ENCODE measurements around the gene TOM1L2. TPM values are rescaled to one million over a fixed set of nuclear protein-coding genes. Genes with fewer than 3 reads are reported as not detected.
A peak's percentile ranks its signal among the peaks of the same experiment; 100 is the strongest.

The TOM1L2 gene
- total and polyA plus RNA-seq, 11 donors = 122 to 345 (median 247) TPM

DNA sequence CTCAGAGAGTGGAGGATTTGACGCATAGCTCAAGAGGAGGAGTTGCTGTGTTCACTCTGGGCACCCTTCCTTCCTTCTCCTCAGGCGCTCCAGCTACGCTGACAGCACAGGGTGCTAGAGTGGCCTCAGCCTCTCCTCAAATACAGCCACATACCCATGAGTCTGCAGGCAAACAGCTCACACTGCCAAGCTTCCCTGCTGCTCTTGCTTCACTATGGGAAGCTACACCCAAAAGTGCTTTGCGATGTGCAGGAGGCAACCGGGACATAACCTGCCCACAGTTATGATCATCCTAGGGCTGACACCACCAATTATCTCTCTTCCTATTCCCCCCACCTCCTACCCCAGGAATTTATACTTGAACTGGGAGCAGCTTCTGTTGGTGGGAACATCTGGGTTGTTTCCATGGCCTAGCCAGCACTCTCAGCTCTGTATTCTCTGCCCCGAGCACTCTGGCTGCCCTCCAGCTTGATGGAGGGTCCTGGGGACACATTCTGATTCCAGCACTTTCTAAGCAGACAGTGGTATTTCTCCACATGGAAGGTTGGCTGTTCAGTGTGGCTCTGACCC lies 95.2 kb downstream of the TOM1L2 start:
- intact Hi-C loops (cut with DNase I) = loop anchor here in 5 of 10 donors (5.0 kb wide), 3 partner anchors 40 to 95 kb away; partner anchors contain the start of genes DRC3 (in 1 of the 5) and TOM1L2 (in 1 of the 5)
- Histone ChIP-seq H3K27ac (peak overlapping the region; percentile 71 to 98 (median 90)), H3K9me3 (no peaks in the 10 kb centered on the region), H3K4me3 (peak overlapping the region in 2 of 12 donors; percentile 8 to 21), H3K4me1 (peaks cover 16 to 72% (median 52%) of the 10 kb centered on the region in 12 donors), H3K27me3 (no peaks in the 10 kb centered on the region), H3K36me3 (peaks cover 0 to 73% (median 48%) of the 10 kb centered on the region in 9 donors)
- ATAC-seq = peak; percentile 44 to 80 (median 66)
- no peak for TF ChIP-seq POLR2A (IDR thresholded peaks at IDR 0.05)
- WGBS, 4 donors = 14 to 27% (median 23%) methylated on average over 5 to 6 of the region's 6 CpGs
- peak in 4 of 5 donors; percentile 41 to 84 (median 79) for DNase-seq

- no peaks in the 10 kb centered on the region for H3K9me3 ChIP-seq
- H3K27ac ChIP-seq = peak overlapping the region in 10 of 12 donors; percentile 15 to 97 (median 90)
- intact Hi-C loops (cut with DNase I) = no loop called here
- DNase-seq (peak in 3 of 5 donors; percentile 35 to 62 (median 50)), ATAC-seq (peak in 1 of 4 donors; percentile 37)
- TF ChIP-seq, protein P1, sequence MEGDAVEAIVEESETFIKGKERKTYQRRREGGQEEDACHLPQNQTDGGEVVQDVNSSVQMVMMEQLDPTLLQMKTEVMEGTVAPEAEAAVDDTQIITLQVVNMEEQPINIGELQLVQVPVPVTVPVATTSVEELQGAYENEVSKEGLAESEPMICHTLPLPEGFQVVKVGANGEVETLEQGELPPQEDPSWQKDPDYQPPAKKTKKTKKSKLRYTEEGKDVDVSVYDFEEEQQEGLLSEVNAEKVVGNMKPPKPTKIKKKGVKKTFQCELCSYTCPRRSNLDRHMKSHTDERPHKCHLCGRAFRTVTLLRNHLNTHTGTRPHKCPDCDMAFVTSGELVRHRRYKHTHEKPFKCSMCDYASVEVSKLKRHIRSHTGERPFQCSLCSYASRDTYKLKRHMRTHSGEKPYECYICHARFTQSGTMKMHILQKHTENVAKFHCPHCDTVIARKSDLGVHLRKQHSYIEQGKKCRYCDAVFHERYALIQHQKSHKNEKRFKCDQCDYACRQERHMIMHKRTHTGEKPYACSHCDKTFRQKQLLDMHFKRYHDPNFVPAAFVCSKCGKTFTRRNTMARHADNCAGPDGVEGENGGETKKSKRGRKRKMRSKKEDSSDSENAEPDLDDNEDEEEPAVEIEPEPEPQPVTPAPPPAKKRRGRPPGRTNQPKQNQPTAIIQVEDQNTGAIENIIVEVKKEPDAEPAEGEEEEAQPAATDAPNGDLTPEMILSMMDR (IDR thresholded peaks at IDR 0.05) = no peak
- TF ChIP-seq POLR2A (IDR thresholded peaks at IDR 0.05) = no peak
- H3K4me3 ChIP-seq = no peak overlapping the region
- H3K36me3 ChIP-seq = peaks cover 0 to 47% (median 31%) of the 10 kb centered on the region in 9 donors
- 7 to 21% (median 10%) methylated on average over 1 of the region's 1 CpG for WGBS, 4 donors
- H3K27me3 ChIP-seq = no peaks in the 10 kb centered on the region
- peaks cover 16 to 76% (median 54%) of the 10 kb centered on the region in 12 donors for H3K4me1 ChIP-seq
Measured at GRCh38 chr17:17874478-17874877, 97.7 kb downstream of the TOM1L2 start.

DNA sequence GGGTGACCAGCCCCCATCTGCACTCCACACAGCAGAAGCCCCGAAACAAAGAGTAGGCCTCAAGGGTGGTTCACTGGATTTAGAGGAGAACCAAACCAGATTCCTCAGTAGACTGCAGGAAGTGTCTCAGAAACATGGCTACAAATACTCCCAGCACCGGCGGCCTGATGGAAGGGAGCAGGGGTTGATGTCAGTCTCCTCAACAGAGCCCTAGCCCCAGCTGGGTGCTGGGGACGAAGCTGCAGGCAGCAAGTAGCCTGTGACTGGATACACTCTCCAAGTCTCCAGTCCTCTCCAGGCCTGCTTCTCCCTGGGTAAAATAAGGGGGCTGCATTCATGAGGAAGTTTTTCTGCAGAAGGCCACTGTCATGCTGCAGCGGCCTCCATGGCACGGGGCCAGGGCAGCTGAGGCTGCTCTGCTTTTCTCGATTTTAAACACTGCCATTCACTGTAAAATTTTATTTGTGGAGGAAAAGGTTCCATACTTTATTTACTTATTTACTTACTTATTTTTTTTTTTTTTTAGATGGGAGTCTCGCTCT lies 98.7 kb downstream of the TOM1L2 start:
- ATAC-seq = no peak
- Histone ChIP-seq H3K4me1 (peaks cover 16 to 80% (median 56%) of the 10 kb centered on the region in 12 donors), H3K36me3 (peaks cover 0 to 38% (median 25%) of the 10 kb centered on the region in 9 donors), H3K27me3 (no peaks in the 10 kb centered on the region), H3K4me3 (no peak overlapping the region), H3K9me3 (no peaks in the 10 kb centered on the region), H3K27ac (peak overlapping the region in 2 of 12 donors; percentile 25 to 89)
- DNase-seq = no peak
- TF ChIP-seq POLR2A (IDR thresholded peaks at IDR 0.05) = no peak
- TF ChIP-seq, protein P1 (IDR thresholded peaks at IDR 0.05) = no peak
- intact Hi-C loops (cut with DNase I) = no loop called here
- 74 to 78% (median 77%) methylated on average over 8 of the region's 8 CpGs for WGBS, 4 donors

GRCh38 chr17:17872547-17873345 lies 99.5 kb downstream of the TOM1L2 start:
- H3K36me3 ChIP-seq = peaks cover 0 to 39% (median 23%) of the 10 kb centered on the region in 9 donors
- H3K4me3 ChIP-seq = no peak overlapping the region
- ATAC-seq (no peak), DNase-seq (no peak)
- intact Hi-C loops (cut with DNase I) = no loop called here
- WGBS, 4 donors = 65 to 89% (median 70%) methylated on average over 9 of the region's 9 CpGs
- no peaks in the 10 kb centered on the region for H3K27me3 ChIP-seq
- no peaks in the 10 kb centered on the region for H3K9me3 ChIP-seq
- H3K27ac ChIP-seq = peak overlapping the region in 2 of 12 donors; percentile 19 to 32
- TF ChIP-seq, protein P1 (IDR thresholded peaks at IDR 0.05) = no peak
- no peak for TF ChIP-seq POLR2A (IDR thresholded peaks at IDR 0.05)
- peaks cover 15 to 80% (median 55%) of the 10 kb centered on the region in 12 donors for H3K4me1 ChIP-seq

All from heart left ventricle (tissue), 16 donors.